Lower lobe of right lung (tissue), 2 donors: ENCODE measurements around the gene CACNA2D1. TPM values are rescaled to one million over a fixed set of nuclear protein-coding genes. Genes with fewer than 3 reads are reported as not detected.
A peak's percentile ranks its signal among the peaks of the same experiment; 100 is the strongest.

Experiments
- ATAC-seq, 2 donors: fragments of 200-7000 bp; cut with Tn5 transposase; one replicate each; pipeline ENCODE4 v1.9.1; 2020 to 2022; ENCODE audit warnings: mild to moderate bottlenecking in 2 of 2, moderate library complexity in 2 of 2
- DNase-seq: peaks from one replicate; pipeline ENCODE4 v3.0.0-alpha.2; 2020
- H3K27ac ChIP-seq: fragments of 200-600 bp; one replicate; pipeline ENCODE4 v1.8.0; 2022
- H3K27me3 ChIP-seq: fragments of 200-600 bp; one replicate; pipeline ENCODE4 v1.8.0; 2022; ENCODE audit warnings: low read depth
- H3K36me3 ChIP-seq: fragments of 200-600 bp; one replicate; pipeline ENCODE4 v1.8.0; 2022; ENCODE audit warnings: mild to moderate bottlenecking
- H3K4me1 ChIP-seq: fragments of 200-600 bp; one replicate; pipeline ENCODE4 v1.8.0; 2022
- H3K4me3 ChIP-seq: fragments of 200-600 bp; one replicate; pipeline ENCODE4 v1.8.0; 2022; ENCODE audit warnings: mild to moderate bottlenecking
- H3K9me3 ChIP-seq: fragments of 200-600 bp; one replicate; pipeline ENCODE4 v1.8.0; 2022
- intact Hi-C: fragments of 100-400 bp; cut with DNase I; formaldehyde crosslinking; loops from one replicate; pipeline ENCODE4 v1.11.0; 2022
- total RNA-seq: library from RNA; stranded (reverse); fragmentation: NEBNext Ultra II Directional; extraction: Animal tissue kit (Norgen Biotek cat#: 25700); gene quantifications from one replicate; pipeline ENCODE4 v1.2.1, GENCODE V29; 2021
- TF ChIP-seq, protein P1 (sequence below): fragments of 200-600 bp; IDR thresholded peaks from one replicate; pipeline ENCODE4 v1.8.0; 2022; ENCODE audit warnings: antibody characterized with exemption, mild to moderate bottlenecking
- donor health status: DM: no; HTN: yes; CAD: no; lungs with severe emphysema.

Gene CACNA2D1
- total RNA-seq, 1 donor from 2014 or later = 12.5 TPM

DNA sequence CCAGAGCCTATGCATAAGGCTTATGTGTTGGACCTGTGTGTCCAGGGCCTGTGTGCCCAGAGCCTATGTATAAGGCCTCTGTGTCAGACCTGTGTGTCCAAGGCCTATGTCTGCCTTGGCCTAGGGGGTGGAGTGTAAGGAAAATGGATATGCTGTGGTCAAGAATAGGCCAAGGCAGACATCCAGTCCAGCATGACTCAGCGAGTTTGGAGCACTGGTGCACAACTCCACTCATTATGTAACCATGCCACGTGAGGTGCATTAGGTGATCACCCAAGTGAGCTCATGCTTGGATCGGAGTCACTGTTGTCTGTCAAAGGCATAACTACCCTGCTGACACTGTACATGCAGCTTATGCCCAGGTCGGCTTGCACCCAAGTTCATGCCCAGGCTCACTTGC, 238.9 kb downstream of the CACNA2D1 start:
- peak in 1 of 2 donors; percentile 37 for ATAC-seq

DNA sequence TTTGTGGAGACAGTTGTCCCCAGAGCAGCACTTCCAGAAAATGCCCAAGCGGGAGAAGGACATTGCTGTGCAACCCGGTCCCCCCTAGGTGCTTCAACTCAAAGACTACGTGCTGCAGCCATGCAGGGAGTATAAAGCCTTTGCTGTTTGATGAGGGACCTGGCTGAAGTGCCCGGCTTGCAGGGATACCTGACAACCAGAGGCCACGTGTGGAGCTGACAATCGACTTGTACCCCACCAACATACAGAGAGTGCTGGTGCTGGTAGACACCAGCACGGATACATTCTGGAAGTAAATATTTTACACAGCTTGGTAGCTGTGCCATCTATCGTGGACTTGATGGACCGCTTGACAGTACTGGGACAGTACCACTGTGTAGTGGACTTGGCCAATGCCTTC, 240.6 kb downstream of the CACNA2D1 start:
- Histone ChIP-seq H3K36me3 (no peaks in the 10 kb centered on the region), H3K4me3 (no peak overlapping the region), H3K9me3 (no peaks in the 10 kb centered on the region), H3K4me1 (no peaks in the 10 kb centered on the region), H3K27ac (no peak overlapping the region), H3K27me3 (no peaks in the 10 kb centered on the region)
- TF ChIP-seq, protein P1, sequence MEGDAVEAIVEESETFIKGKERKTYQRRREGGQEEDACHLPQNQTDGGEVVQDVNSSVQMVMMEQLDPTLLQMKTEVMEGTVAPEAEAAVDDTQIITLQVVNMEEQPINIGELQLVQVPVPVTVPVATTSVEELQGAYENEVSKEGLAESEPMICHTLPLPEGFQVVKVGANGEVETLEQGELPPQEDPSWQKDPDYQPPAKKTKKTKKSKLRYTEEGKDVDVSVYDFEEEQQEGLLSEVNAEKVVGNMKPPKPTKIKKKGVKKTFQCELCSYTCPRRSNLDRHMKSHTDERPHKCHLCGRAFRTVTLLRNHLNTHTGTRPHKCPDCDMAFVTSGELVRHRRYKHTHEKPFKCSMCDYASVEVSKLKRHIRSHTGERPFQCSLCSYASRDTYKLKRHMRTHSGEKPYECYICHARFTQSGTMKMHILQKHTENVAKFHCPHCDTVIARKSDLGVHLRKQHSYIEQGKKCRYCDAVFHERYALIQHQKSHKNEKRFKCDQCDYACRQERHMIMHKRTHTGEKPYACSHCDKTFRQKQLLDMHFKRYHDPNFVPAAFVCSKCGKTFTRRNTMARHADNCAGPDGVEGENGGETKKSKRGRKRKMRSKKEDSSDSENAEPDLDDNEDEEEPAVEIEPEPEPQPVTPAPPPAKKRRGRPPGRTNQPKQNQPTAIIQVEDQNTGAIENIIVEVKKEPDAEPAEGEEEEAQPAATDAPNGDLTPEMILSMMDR = no peak
- peak in 1 of 2 donors; percentile 20 for ATAC-seq
- DNase-seq = no peak
- intact Hi-C loops = no loop called here

More for the DNA sequence above, 238.9 kb downstream of the CACNA2D1 start:
- no peak for DNase-seq
- no peak overlapping the region for H3K27ac ChIP-seq
- H3K27me3 ChIP-seq = no peaks in the 10 kb centered on the region
- intact Hi-C loops = no loop called here
- H3K36me3 ChIP-seq = no peaks in the 10 kb centered on the region
- no peaks in the 10 kb centered on the region for H3K4me1 ChIP-seq
- TF ChIP-seq, protein P1 = no peak
- H3K9me3 ChIP-seq = no peaks in the 10 kb centered on the region
- H3K4me3 ChIP-seq = no peak overlapping the region

DNA sequence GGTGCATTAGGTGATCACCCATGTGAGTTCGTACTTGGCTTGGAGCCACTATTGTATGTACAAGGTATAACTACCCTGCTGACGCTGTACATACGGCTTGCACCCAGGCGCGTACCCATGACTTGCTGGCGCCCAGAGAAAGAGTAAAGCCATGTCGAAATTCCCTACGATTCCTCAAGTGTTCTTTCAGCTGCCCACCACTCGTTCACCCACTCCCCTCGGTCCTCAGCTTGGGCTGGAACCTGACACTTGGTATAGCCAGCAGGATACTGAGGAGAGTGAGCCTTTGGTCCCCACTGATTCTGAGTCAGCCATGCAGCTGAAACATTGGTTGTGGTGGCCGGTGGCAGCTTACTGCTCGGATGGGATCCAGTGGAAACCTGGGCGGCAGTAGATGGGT, 241.5 kb downstream of the CACNA2D1 start:
- peak in 1 of 2 donors; percentile 24 for ATAC-seq
- TF ChIP-seq, protein P1 = no peak
- Histone ChIP-seq H3K9me3 (no peaks in the 10 kb centered on the region), H3K27me3 (no peaks in the 10 kb centered on the region), H3K36me3 (no peaks in the 10 kb centered on the region), H3K27ac (no peak overlapping the region), H3K4me3 (no peak overlapping the region), H3K4me1 (no peaks in the 10 kb centered on the region)
- DNase-seq = no peak
- intact Hi-C loops = no loop called here

DNA sequence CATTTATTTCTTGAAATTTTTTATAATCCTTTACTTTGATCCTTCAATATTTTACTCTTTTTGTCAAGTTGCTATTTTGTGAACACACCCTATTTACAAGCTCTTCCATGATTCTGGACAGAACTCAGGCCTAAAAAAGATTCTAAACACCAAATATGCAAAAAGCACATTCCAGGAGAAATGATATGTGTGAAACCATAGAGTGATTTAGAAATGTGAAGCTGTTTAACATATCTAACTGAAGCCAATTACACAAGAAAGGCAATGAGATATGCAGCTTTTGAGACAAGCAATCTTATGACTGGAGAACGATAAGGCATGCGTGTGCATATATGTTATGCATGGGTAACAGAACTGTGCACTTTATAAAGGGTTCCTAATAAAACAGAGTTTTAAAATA, 243.0 kb downstream of the CACNA2D1 start:
- intact Hi-C loops = no loop called here
- ATAC-seq = no peak
- Histone ChIP-seq H3K9me3 (no peaks in the 10 kb centered on the region), H3K27me3 (no peaks in the 10 kb centered on the region), H3K36me3 (no peaks in the 10 kb centered on the region), H3K27ac (no peak overlapping the region), H3K4me3 (no peak overlapping the region), H3K4me1 (no peaks in the 10 kb centered on the region)
- no peak for DNase-seq
- TF ChIP-seq, protein P1 = no peak

DNA sequence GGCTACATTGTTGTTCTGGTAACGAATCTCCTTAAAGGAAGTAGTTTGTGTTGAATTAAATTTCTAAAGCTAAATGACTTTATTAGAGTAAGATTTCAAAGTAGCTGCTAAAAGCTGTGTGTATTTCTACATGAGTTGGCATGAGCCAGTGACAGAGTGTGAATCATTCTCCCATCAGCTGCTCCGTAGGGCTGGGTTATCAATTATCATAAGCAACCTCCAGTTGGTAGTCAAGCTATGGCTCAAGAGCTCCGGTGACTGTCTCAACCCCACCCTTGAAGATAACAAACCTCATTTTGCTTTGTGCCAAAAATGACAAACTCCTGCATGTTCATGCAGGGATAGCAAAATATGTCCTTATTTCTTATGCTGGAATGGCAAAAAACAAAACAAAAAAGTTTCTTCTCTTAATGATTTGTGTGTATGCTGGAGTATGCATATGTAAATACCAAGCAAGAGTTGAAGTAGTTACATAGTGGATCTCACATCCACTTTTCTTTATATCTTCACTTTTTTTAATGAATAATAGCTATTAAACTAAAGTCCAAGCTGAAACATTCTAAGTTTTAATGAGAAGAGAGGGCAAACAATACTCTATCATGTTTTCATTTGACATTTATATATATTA, 249.4 kb downstream of the CACNA2D1 start:
- no peak overlapping the region for H3K4me3 ChIP-seq
- no peak for DNase-seq
- no peaks in the 10 kb centered on the region for H3K9me3 ChIP-seq
- TF ChIP-seq, protein P1 = no peak
- H3K27me3 ChIP-seq = no peaks in the 10 kb centered on the region
- no peaks in the 10 kb centered on the region for H3K4me1 ChIP-seq
- no peaks in the 10 kb centered on the region for H3K36me3 ChIP-seq
- no peak overlapping the region for H3K27ac ChIP-seq
- intact Hi-C loops = no loop called here
- no peak for ATAC-seq
